ENCODE measurements around the gene SSX4. TPM values are rescaled to one million over a fixed set of nuclear protein-coding genes. Genes with fewer than 3 reads are reported as not detected.
"Not testable (repeated sequence)": the region's sequence is repeated elsewhere in the genome, so short reads cannot be mapped to it uniquely, and the experiment has no call there.

Gene SSX4
- total RNA-seq, 1 experiment from 2014 or later, result not detected

DNA sequence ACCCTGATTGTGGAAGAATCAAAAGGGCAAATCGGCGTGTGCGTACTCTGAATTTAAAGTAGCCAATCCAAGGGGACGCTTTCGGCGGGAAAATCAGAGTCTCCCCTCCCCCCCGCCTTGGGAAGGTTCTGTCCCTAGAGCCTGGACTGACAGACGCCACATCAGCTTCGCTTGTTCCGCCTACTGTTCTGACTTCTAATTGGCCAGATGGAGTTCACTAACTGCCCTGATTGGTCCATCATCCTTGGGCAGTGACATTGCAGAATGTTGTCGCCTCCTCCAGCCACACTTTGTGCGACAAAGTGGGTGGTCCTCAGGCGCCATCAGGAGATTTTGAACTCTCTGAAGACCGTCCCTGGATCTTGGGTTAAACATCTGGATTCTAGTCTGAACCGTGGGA lies 28.5 kb downstream of the SSX4 start, which contains the start of gene SSX4B:
Gene SSX4B (minus strand): TSS at position 101 of the 400 bp plus-strand sequence. CDS start 588 bp downstream, outside the sequence.
- not testable (repeated sequence) for H2BK20ac ChIP-seq (ENCODE audit: low read depth, low read length, poor library complexity, severe bottlenecking); DNase-seq; H3K79me2 ChIP-seq (ENCODE audit: insufficient read depth, low read length); H3K27me3 Mint-ChIP-seq (ENCODE audit: low read depth); H2BK12ac ChIP-seq (ENCODE audit: insufficient read length, low read depth, low read length); H3K36me3 Mint-ChIP-seq (ENCODE audit: insufficient read depth in 1 of 3, low read depth in 3 of 3); H3K27ac Mint-ChIP-seq; H3K9me3 ChIP-seq (ENCODE audit: control insufficient read depth, low read depth, low read length); H2BK15ac ChIP-seq (ENCODE audit: low read depth, low read length); H3K23me2 ChIP-seq (ENCODE audit: insufficient read length, low read depth, low read length, poor library complexity, severe bottlenecking); H3K9ac ChIP-seq (ENCODE audit: extremely low read depth, insufficient read length, low read length); H3K23ac ChIP-seq (ENCODE audit: insufficient read length, low read depth, low read length); H2AK5ac ChIP-seq (ENCODE audit: insufficient read length, low read length); H3K9me3 Mint-ChIP-seq; H3K79me1 ChIP-seq (ENCODE audit: insufficient read depth, low read depth, low read length, poor library complexity, severe bottlenecking); H4K91ac ChIP-seq (ENCODE audit: insufficient read length, low read depth, low read length); H3K56ac ChIP-seq (ENCODE audit: insufficient read length, low read depth, low read length); H3K27ac ChIP-seq (ENCODE audit: insufficient read length, low read depth, low read length); H3K27me3 ChIP-seq (ENCODE audit: insufficient read depth, low read length); H3K14ac ChIP-seq (ENCODE audit: insufficient read depth, low read length); H3K18ac ChIP-seq (ENCODE audit: insufficient read length, low read depth, low read length); H3K4ac ChIP-seq (ENCODE audit: low read depth, low read length); H2AFZ ChIP-seq (ENCODE audit: low read length); H4K20me1 ChIP-seq (ENCODE audit: control insufficient read depth, insufficient read depth, insufficient read length); H3K4me2 ChIP-seq (ENCODE audit: insufficient read depth, insufficient read length, low read length); H3K4me3 Mint-ChIP-seq; H2BK5ac ChIP-seq (ENCODE audit: insufficient read length, low read length); H4K8ac ChIP-seq (replicated peaks; ENCODE audit: insufficient read length, low read depth, low read length); H2BK120ac ChIP-seq (ENCODE audit: low read depth, low read length, poor library complexity, severe bottlenecking); H3T11ph ChIP-seq (ENCODE audit: low read length); H3K4me1 ChIP-seq (ENCODE audit: insufficient read depth, low read length); H3K4me1 Mint-ChIP-seq; H4K5ac ChIP-seq (ENCODE audit: insufficient read length, low read depth, low read length)
- no CpG with 5 or more reads among the region's 15 CpGs for WGBS (ENCODE audit: extremely low coverage, insufficient read length, low lambda C conversion rate)

DNA sequence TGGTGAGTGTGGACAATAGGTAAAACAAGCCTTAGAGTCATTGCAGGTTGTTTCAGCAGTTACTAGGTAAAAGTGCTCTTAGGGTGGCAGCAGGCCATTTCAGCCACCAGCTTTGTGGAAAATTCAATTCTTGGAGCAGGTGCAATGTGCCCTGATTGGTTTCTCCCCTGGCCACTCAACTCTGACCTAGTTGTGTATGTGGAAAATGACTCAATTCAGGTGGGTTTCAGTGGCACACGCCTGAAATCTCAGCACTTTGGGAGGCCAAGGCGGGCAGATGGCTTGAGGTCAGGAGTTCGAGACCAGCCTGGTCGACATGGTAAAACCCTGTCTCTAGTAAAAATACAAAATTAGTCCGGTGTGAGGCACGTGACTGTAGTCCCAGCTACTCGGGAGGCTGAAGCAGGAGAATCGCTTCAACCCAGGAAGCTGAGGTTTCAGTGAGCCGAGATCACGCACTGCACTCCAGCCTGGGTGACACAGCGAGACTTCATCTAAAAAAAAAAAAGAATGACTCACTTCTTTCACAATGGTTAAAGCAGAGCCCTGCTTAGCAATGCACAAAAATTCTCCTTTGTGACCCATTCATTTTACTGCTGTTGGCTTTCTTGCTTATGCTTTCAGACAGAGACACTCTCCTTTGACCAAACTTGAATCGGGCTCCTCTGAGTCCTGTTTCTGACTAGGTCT lies 43.8 kb downstream of the SSX4 start:
- H4K8ac ChIP-seq (replicated peaks; ENCODE audit: insufficient read length, low read depth, low read length); H3K27ac ChIP-seq (ENCODE audit: insufficient read length, low read depth, low read length); H3K79me1 ChIP-seq (ENCODE audit: insufficient read depth, low read depth, low read length, poor library complexity, severe bottlenecking); H3K4me1 Mint-ChIP-seq; H3K27me3 ChIP-seq (ENCODE audit: insufficient read depth, low read length); H3K9ac ChIP-seq (ENCODE audit: extremely low read depth, insufficient read length, low read length); H2BK5ac ChIP-seq (ENCODE audit: insufficient read length, low read length); H3K4me3 Mint-ChIP-seq; H3K18ac ChIP-seq (ENCODE audit: insufficient read length, low read depth, low read length); H3K4me2 ChIP-seq (ENCODE audit: insufficient read depth, insufficient read length, low read length); H3K56ac ChIP-seq (ENCODE audit: insufficient read length, low read depth, low read length); H2AK5ac ChIP-seq (ENCODE audit: insufficient read length, low read length); H3K4ac ChIP-seq (ENCODE audit: low read depth, low read length); H2BK120ac ChIP-seq (ENCODE audit: low read depth, low read length, poor library complexity, severe bottlenecking); H4K91ac ChIP-seq (ENCODE audit: insufficient read length, low read depth, low read length); H4K5ac ChIP-seq (ENCODE audit: insufficient read length, low read depth, low read length); H3K36me3 Mint-ChIP-seq (ENCODE audit: insufficient read depth in 1 of 3, low read depth in 3 of 3); H2BK15ac ChIP-seq (ENCODE audit: low read depth, low read length); H3K9me3 ChIP-seq (ENCODE audit: control insufficient read depth, low read depth, low read length); H3K79me2 ChIP-seq (ENCODE audit: insufficient read depth, low read length); H3K14ac ChIP-seq (ENCODE audit: insufficient read depth, low read length); H3K23me2 ChIP-seq (ENCODE audit: insufficient read length, low read depth, low read length, poor library complexity, severe bottlenecking); H3K23ac ChIP-seq (ENCODE audit: insufficient read length, low read depth, low read length); H2BK20ac ChIP-seq (ENCODE audit: low read depth, low read length, poor library complexity, severe bottlenecking); H3K27ac Mint-ChIP-seq; H2BK12ac ChIP-seq (ENCODE audit: insufficient read length, low read depth, low read length); H3K27me3 Mint-ChIP-seq (ENCODE audit: low read depth); H3K4me1 ChIP-seq (ENCODE audit: insufficient read depth, low read length); H3T11ph ChIP-seq (ENCODE audit: low read length); H4K20me1 ChIP-seq (ENCODE audit: control insufficient read depth, insufficient read depth, insufficient read length); H2AFZ ChIP-seq (ENCODE audit: low read length); DNase-seq: not testable (repeated sequence)
- peaks cover 28 to 29% of the 10 kb centered on the region in 2 experiments for H3K9me3 Mint-ChIP-seq
- no CpG with 5 or more reads among the region's 12 CpGs for WGBS (ENCODE audit: extremely low coverage, insufficient read length, low lambda C conversion rate)
